Measurements from ENCODE around the gene INO80C. TPM values are rescaled to one million over a fixed set of nuclear protein-coding genes. Genes with fewer than 3 reads are reported as not detected.
A peak's percentile ranks its signal among the peaks of the same experiment; 100 is the strongest.
"Not testable (repeated sequence)": the region's sequence is repeated elsewhere in the genome, so short reads cannot be mapped to it uniquely, and the experiment has no call there.

Gene INO80C
- total RNA-seq, 1 donor from 2014 or later = 30.0 TPM

DNA sequence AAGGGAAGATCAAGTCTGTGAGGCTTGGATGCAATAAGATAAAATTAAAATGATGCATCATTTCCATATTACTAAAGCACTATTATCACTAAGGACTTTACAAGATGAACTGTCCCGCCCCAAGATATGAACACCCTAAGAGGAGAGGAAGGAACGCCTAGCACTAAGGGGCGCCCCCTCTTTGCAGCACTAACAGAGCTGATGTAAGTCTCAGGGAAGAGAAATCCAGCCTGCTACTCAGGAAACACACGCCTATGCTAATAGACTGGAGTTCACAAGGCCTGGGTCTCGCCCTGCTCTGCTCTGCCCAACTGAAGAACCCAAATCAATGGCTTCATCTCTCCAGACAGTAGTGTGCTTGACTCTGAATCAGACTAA, 6.1 kb downstream of the INO80C start:
- no peak for DNase-seq (ENCODE audit: low spot score in 2 of 2, unreplicated experiment in 2 of 2)
- H3K9me3 Mint-ChIP-seq = no peaks in the 10 kb centered on the region
- peaks cover 6% of the 10 kb centered on the region for H3K36me3 Mint-ChIP-seq
- H3K27me3 Mint-ChIP-seq (ENCODE audit: low read depth) = no peaks in the 10 kb centered on the region
- TF ChIP-seq, protein P1, sequence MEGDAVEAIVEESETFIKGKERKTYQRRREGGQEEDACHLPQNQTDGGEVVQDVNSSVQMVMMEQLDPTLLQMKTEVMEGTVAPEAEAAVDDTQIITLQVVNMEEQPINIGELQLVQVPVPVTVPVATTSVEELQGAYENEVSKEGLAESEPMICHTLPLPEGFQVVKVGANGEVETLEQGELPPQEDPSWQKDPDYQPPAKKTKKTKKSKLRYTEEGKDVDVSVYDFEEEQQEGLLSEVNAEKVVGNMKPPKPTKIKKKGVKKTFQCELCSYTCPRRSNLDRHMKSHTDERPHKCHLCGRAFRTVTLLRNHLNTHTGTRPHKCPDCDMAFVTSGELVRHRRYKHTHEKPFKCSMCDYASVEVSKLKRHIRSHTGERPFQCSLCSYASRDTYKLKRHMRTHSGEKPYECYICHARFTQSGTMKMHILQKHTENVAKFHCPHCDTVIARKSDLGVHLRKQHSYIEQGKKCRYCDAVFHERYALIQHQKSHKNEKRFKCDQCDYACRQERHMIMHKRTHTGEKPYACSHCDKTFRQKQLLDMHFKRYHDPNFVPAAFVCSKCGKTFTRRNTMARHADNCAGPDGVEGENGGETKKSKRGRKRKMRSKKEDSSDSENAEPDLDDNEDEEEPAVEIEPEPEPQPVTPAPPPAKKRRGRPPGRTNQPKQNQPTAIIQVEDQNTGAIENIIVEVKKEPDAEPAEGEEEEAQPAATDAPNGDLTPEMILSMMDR (IDR thresholded peaks at IDR 0.05; ENCODE audit: unreplicated experiment) = no peak
- H3K4me1 Mint-ChIP-seq = peaks cover 51% of the 10 kb centered on the region
- no peak overlapping the region for H3K4me3 Mint-ChIP-seq
- peak overlapping the region; percentile 38 for H3K27ac Mint-ChIP-seq

DNA sequence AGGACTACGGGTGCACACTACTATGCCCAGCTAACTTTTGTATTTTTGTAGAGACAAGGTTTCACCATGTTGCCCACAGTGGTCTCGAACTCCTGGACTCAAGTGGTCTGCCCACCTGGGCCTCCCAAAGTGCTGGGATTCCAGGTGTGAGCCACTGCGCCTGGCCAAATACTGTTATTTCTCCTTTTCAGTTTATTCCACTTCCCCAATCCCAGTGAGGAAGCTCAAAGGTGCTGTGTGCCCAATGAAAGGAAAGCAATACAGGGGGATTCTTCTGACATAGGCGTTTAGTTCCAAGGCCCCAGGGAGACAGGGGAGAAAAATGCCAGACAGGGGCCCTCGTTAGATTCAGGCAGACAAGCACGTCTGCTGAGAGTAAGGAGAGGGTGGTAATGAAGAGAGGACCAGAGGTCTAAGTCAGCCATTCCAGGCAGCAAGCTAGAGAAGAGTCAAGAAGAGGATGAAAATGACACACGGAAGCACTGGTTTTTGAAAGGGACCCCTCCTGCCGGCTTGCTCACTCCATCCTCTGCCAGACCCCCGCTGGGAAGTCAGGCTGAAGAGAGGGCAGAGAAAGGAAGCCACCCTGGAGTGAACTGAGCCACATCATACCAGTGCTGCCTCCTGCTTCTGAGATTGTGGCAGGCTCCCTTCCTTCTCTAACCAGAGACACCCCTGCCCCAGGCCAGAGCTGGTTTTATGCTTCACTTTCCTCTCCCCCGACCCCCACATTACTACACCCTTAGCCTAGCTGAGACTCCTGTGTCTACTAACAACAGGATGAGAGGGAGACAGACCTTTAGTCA, 6.7 kb downstream of the INO80C start:
- Mint-ChIP-seq H3K27ac (peak overlapping the region; percentile 18), H3K9me3 (no peaks in the 10 kb centered on the region), H3K36me3 (peaks cover 6% of the 10 kb centered on the region), H3K4me1 (peaks cover 45% of the 10 kb centered on the region), H3K4me3 (no peak overlapping the region), H3K27me3 (ENCODE audit: low read depth) (no peaks in the 10 kb centered on the region)
- TF ChIP-seq, protein P1 (IDR thresholded peaks at IDR 0.05; ENCODE audit: unreplicated experiment) = no peak
- DNase-seq (ENCODE audit: low spot score in 2 of 2, unreplicated experiment in 2 of 2) = no peak

DNA sequence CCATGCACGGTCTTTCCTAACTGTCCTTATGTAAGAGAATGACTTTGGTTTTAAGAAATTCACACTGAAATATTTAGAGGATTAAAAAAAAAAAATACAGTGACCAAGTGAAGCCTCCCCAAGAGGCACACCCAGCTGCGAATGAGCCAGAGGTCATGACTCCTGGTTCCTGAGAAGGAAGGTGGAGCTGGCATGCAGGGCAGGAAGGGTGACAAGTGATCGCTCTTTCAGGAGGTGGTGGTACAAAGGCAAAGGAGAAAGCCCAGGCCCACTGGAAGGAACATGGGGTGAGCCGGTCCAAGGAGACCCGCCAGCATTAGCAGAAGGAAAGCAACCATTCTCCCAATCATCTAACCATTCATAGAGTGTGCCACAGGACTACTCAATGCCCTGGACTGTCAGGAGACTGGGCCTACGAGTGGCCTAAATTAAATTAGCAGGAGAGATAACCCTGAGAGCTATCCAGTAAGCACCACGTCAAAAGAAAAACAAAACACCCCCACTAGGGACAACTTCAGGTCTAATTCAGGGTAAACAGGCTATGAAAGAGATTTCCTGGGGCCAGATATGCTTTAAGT, 7.8 kb downstream of the INO80C start:
- H3K4me1 Mint-ChIP-seq = peaks cover 37% of the 10 kb centered on the region
- H3K4me3 Mint-ChIP-seq = no peak overlapping the region
- H3K9me3 Mint-ChIP-seq = no peaks in the 10 kb centered on the region
- peaks cover 6% of the 10 kb centered on the region for H3K36me3 Mint-ChIP-seq
- no peaks in the 10 kb centered on the region for H3K27me3 Mint-ChIP-seq (ENCODE audit: low read depth)
- no peak for DNase-seq (ENCODE audit: low spot score in 2 of 2, unreplicated experiment in 2 of 2)
- TF ChIP-seq, protein P1 (IDR thresholded peaks at IDR 0.05; ENCODE audit: unreplicated experiment) = no peak
- peak overlapping the region; percentile 23 for H3K27ac Mint-ChIP-seq

DNA sequence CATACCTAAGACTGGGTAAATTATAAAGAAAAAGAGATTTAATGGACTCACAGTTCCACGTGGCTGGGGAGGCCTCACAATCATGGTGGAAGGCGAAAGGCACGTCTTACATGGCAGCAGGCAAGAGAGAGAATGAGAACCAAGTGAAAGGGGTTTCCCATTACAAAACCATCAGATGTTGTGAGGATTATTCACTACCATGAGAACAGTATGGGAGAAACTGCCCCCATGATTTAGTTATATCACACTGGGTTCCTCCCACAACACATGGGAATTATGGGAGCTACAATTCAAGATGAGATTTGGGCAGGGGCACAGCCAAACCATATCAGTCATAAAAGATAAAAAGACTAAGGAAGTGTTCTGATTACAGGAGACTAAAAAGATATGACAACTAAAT, 8.5 kb downstream of the INO80C start:
- H3K4me3 Mint-ChIP-seq; H3K36me3 Mint-ChIP-seq; DNase-seq (ENCODE audit: low spot score in 2 of 2, unreplicated experiment in 2 of 2); H3K27me3 Mint-ChIP-seq (ENCODE audit: low read depth); H3K27ac Mint-ChIP-seq; H3K9me3 Mint-ChIP-seq: not testable (repeated sequence)
- peaks cover 31% of the 10 kb centered on the region for H3K4me1 Mint-ChIP-seq

DNA sequence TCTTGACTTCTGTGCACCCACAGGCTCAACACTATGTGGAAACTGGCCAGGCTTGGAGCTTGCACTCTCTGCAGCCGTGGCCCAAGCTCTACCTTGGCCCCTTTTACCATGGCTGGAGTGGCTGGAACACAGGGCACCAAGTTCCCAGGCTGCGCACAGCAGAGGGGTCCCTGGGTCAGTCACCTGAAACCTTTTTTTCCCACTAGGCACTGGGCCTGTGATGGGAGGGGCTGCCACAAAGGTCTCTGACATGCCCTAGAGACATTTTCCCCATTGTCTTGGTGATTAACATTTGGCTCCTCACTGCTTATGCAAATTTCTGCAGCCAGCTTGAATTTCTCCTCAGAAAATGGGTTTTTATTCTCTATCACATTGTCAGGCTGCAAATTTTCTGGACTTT, 9.4 kb downstream of the INO80C start:
- not testable (repeated sequence) for H3K9me3 Mint-ChIP-seq; H3K4me3 Mint-ChIP-seq; H3K27me3 Mint-ChIP-seq (ENCODE audit: low read depth); H3K36me3 Mint-ChIP-seq; H3K27ac Mint-ChIP-seq; DNase-seq (ENCODE audit: low spot score in 2 of 2, unreplicated experiment in 2 of 2)
- H3K4me1 Mint-ChIP-seq = peaks cover 22% of the 10 kb centered on the region

DNA sequence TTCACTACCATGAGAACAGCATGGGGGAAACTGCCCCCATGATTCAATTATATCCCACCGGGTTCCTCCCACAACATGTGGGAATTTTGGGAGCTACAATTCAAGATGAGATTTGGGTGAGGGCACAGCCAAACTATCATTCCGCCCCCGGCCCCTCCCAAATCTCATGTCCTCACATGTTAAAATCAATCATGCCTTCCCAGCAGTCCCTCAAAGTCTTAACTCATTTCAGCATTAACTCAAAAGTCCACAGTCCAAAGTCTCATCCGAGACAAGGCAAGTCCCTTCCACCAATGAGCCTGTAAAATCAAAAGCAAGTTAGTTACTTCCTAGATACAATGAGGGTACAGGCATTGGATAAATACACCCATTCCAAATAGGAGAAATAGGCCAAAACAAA, 10.2 kb downstream of the INO80C start:
- peaks cover 22% of the 10 kb centered on the region for H3K4me1 Mint-ChIP-seq
- H3K9me3 Mint-ChIP-seq; H3K36me3 Mint-ChIP-seq; DNase-seq (ENCODE audit: low spot score in 2 of 2, unreplicated experiment in 2 of 2); H3K27me3 Mint-ChIP-seq (ENCODE audit: low read depth); H3K27ac Mint-ChIP-seq; H3K4me3 Mint-ChIP-seq: not testable (repeated sequence)

DNA sequence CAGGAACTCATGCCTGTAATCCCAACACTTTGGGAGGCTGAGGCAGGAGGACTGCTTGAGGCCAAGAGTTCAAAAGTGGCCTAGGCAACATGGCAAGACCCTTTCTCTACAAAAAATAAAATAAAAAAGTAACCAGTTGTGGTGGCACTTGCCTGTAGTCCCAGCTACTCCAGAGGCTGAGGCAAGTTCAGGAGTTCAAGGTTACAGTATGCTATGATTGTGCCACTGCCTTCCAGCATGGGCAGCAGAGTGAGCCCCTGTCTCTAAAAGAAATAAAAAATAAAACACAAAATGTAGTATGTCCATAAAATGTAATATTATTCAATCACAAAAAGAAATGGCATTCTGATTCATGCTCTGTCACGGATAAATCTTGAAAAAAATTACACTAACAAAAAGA, 11.9 kb downstream of the INO80C start:
- Mint-ChIP-seq H3K9me3 (no peaks in the 10 kb centered on the region), H3K27ac (no peak overlapping the region), H3K4me1 (peaks cover 12% of the 10 kb centered on the region), H3K27me3 (ENCODE audit: low read depth) (no peaks in the 10 kb centered on the region), H3K36me3 (peaks cover 6% of the 10 kb centered on the region), H3K4me3 (no peak overlapping the region)
- TF ChIP-seq, protein P1 (IDR thresholded peaks at IDR 0.05; ENCODE audit: unreplicated experiment) = no peak
- no peak for DNase-seq (ENCODE audit: low spot score in 2 of 2, unreplicated experiment in 2 of 2)

Measured in mesothelial cell of epicardium (in vitro differentiated cells).